HepG2 (cell line): ENCODE data around the gene SPTAN1. TPM values are rescaled to one million over a fixed set of nuclear protein-coding genes. Genes with fewer than 3 reads are reported as not detected.

ENCODE experiments used
- GABPB1 ChIP-seq: IDR thresholded peaks from 2 replicates; pipeline ENCODE4 v1.6.1; 2016; ENCODE audit warnings: mild to moderate bottlenecking, missing genetic modification reagents, moderate library complexity, missing compliant biosample characterization
- RBM22 ChIP-seq: fragments of 200-400 bp; formaldehyde crosslinking; optimal IDR thresholded peaks from 2 replicates; pipeline ENCODE3; 2017; ENCODE audit warnings: mild to moderate bottlenecking, low read length, moderate library complexity
- ZNF207 ChIP-seq: fragments of 450-650 bp; IDR thresholded peaks from 2 replicates; pipeline ENCODE4 v1.6.1; 2016; ENCODE audit warnings: antibody characterized with exemption, borderline replicate concordance
- ZNF329 ChIP-seq: sonication (generic); formaldehyde crosslinking; IDR thresholded peaks from 2 replicates; pipeline ENCODE4 v1.9.0; 2021; ENCODE audit warnings: low read depth, mild to moderate bottlenecking, missing genetic modification reagents
- ZNF552 ChIP-seq: sonication (generic); formaldehyde crosslinking; IDR thresholded peaks from 2 replicates; pipeline ENCODE4 v1.9.0; 2022; ENCODE audit warnings: missing genetic modification reagents, mild to moderate bottlenecking, borderline replicate concordance
- polyA plus RNA-seq, 8 experiments: library from polyadenylated mRNA; depleted of rRNA in 3 of 8; stranded (reverse) in 7 of 8; unstranded in 1 of 8; fragments of >200 nt; fragmentation: Illumina TruSeq in 4 of 8; extraction: Trizol in 4 of 8; gene quantifications; 2 replicates each; pipeline versions ENCODE4 v1.2.1 to v1.2.3, GENCODE V29; 2011 to 2016; ENCODE audit warnings: low read depth in 4 of 8, missing spikeins in 1 of 8, mixed read lengths in 1 of 8; ENCODE audit not compliant: insufficient read depth in 1 of 8
- total RNA-seq, 5 experiments: library from RNA; depleted of rRNA; stranded (reverse); fragments of >200 nt; fragmentation: Illumina TruSeq; extraction: Trizol; gene quantifications; 2 replicates each; pipeline ENCODE4 v1.2.3, GENCODE V29; 2016; ENCODE audit warnings: low read depth in 1 of 5
- TF ChIP-seq, protein P1 (sequence below): conservative IDR thresholded peaks from 2 replicates; pipeline ENCODE4 v1.6.1; 2018; ENCODE audit warnings: missing genetic modification reagents
- TF ChIP-seq, protein P2 (sequence below): sonication (generic); formaldehyde crosslinking; conservative IDR thresholded peaks from 2 replicates; pipeline ENCODE4 v1.4.0; 2020; ENCODE audit warnings: missing genetic modification reagents
- TF ChIP-seq, protein P3 (sequence below): sonication (generic); formaldehyde crosslinking; IDR thresholded peaks from 2 replicates; pipeline ENCODE4 v1.5.1; 2020; ENCODE audit warnings: missing genetic modification reagents, mild to moderate bottlenecking, borderline replicate concordance
- TF ChIP-seq, protein P4 (sequence below): IDR thresholded peaks from 2 replicates; pipeline ENCODE4 v1.6.1; 2018; ENCODE audit warnings: missing genetic modification reagents

SPTAN1 gene
- total and polyA plus RNA-seq, 2 of the 13 experiments (the other 11 are each of a cell fraction or from before 2014, with no cell fraction given), result 106 to 111 TPM

DNA sequence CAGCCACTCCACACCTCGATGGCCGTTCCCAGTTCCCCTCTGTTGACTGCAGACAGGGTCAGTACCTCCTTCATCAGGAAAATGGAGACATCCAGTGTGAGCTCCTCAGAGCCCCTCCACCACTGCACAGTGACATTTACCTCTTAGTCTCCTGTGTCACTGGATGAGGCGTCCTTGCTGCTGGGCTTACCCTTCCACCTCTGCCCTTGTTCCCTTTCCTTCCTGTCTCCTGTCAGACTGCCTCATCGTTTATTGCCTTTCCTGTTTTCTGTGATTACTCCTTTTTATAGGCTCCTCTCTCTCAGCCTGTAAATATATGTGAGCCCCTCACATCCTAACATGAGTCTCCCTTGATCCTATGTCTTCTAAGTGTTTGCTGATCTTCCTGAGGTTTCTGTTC lies 23.2 kb upstream of the SPTAN1 start (continued):
- TF ChIP-seq, protein P1, sequence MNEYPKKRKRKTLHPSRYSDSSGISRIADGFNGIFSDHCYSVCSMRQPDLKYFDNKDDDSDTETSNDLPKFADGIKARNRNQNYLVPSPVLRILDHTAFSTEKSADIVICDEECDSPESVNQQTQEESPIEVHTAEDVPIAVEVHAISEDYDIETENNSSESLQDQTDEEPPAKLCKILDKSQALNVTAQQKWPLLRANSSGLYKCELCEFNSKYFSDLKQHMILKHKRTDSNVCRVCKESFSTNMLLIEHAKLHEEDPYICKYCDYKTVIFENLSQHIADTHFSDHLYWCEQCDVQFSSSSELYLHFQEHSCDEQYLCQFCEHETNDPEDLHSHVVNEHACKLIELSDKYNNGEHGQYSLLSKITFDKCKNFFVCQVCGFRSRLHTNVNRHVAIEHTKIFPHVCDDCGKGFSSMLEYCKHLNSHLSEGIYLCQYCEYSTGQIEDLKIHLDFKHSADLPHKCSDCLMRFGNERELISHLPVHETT (CRISPR knock-in tag), result no peak
- TF ChIP-seq ZNF329 (CRISPR knock-in tag), result no peak
- no peak for TF ChIP-seq GABPB1 (CRISPR knock-in tag)
- TF ChIP-seq, protein P2, sequence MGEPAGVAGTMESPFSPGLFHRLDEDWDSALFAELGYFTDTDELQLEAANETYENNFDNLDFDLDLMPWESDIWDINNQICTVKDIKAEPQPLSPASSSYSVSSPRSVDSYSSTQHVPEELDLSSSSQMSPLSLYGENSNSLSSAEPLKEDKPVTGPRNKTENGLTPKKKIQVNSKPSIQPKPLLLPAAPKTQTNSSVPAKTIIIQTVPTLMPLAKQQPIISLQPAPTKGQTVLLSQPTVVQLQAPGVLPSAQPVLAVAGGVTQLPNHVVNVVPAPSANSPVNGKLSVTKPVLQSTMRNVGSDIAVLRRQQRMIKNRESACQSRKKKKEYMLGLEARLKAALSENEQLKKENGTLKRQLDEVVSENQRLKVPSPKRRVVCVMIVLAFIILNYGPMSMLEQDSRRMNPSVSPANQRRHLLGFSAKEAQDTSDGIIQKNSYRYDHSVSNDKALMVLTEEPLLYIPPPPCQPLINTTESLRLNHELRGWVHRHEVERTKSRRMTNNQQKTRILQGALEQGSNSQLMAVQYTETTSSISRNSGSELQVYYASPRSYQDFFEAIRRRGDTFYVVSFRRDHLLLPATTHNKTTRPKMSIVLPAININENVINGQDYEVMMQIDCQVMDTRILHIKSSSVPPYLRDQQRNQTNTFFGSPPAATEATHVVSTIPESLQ (CRISPR knock-in tag), result no peak
- no peak for TF ChIP-seq RBM22
- TF ChIP-seq, protein P3, sequence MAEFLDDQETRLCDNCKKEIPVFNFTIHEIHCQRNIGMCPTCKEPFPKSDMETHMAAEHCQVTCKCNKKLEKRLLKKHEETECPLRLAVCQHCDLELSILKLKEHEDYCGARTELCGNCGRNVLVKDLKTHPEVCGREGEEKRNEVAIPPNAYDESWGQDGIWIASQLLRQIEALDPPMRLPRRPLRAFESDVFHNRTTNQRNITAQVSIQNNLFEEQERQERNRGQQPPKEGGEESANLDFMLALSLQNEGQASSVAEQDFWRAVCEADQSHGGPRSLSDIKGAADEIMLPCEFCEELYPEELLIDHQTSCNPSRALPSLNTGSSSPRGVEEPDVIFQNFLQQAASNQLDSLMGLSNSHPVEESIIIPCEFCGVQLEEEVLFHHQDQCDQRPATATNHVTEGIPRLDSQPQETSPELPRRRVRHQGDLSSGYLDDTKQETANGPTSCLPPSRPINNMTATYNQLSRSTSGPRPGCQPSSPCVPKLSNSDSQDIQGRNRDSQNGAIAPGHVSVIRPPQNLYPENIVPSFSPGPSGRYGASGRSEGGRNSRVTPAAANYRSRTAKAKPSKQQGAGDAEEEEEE (CRISPR knock-in tag), result no peak
- TF ChIP-seq, protein P4, sequence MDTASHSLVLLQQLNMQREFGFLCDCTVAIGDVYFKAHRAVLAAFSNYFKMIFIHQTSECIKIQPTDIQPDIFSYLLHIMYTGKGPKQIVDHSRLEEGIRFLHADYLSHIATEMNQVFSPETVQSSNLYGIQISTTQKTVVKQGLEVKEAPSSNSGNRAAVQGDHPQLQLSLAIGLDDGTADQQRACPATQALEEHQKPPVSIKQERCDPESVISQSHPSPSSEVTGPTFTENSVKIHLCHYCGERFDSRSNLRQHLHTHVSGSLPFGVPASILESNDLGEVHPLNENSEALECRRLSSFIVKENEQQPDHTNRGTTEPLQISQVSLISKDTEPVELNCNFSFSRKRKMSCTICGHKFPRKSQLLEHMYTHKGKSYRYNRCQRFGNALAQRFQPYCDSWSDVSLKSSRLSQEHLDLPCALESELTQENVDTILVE (CRISPR knock-in tag), result no peak
- no peak for TF ChIP-seq ZNF552 (CRISPR knock-in tag)
- no peak for TF ChIP-seq ZNF207
